ENCODE results near the gene POLL. TPM values are rescaled to one million over a fixed set of nuclear protein-coding genes. Genes with fewer than 3 reads are reported as not detected.

POLL gene
- total RNA-seq, 1 experiment from 2014 or later = 8.5 TPM

DNA sequence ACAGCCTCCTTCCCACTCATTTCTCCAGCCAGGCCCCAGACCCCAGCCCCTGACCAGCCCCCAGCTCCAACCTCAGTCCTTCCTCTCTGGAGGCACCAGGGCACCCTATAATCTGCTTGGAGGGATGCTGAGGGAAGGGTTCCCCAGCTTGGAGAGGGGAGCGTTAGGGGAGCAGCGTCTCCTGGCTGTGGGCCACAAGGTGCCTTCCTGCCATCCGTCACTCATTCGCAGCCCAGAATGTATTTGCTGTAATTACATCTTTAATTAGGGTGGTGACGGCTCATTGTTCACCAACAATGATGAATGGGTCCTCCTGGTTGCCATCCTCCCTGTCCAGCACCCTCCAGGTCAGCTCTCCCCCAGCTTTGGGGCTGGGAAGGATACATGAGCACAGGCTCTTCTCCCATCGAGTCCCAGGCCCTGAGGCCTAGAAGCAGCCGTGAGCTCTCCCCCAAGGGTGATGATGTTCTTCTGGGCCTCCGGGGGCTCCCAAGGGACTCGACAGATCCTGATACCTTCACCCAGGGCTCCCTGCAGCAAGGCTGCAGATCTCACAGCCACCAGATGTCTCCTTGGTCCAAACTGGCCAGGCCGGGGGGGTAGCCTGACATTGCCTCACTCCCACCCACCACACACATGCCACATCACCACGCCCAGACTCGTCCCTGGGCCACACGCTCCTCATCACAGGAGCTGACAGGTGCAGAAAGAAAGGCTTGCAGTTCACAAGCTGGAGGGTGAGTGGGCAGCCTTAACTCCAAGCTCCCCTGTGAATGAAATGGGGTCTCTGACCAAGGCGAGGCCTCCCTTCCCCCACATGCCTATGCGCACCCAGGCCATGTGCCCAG is 26.8 kb downstream of the POLL start:
- DNase-seq = no peak
- Histone ChIP-seq H4K20me1 (ENCODE audit: insufficient read depth, low read depth, low read length) (no peaks in the 10 kb centered on the region), H3K4me1 (ENCODE audit: low read length) (peaks cover 3% of the 10 kb centered on the region; the same call in 1 of the 2 replicates), H3K79me2 (ENCODE audit: low read length) (no peaks in the 10 kb centered on the region), H2AFZ (ENCODE audit: low read length) (no peak overlapping the region), H3K27me3 (ENCODE audit: low read length) (no peaks in the 10 kb centered on the region), H3K27ac (ENCODE audit: low read length) (no peak overlapping the region), H3K9ac (ENCODE audit: low read length) (no peak overlapping the region), H3K9me2 (replicated peaks; ENCODE audit: insufficient read depth, low read length) (no peaks in the 10 kb centered on the region), H3K4me2 (ENCODE audit: low read depth, low read length, poor library complexity, severe bottlenecking) (no peak overlapping the region), H3K9me3 (ENCODE audit: low read length) (no peaks in the 10 kb centered on the region), H3K4me3 (ENCODE audit: low read length) (no peak overlapping the region), H3K36me3 (ENCODE audit: insufficient read depth, low read length) (no peaks in the 10 kb centered on the region)

- H3K27ac ChIP-seq (ENCODE audit: low read length) = no peak overlapping the region
- DNase-seq = no peak
- no peak overlapping the region for H3K9ac ChIP-seq (ENCODE audit: low read length)
- H3K9me3 ChIP-seq (ENCODE audit: low read length) = no peaks in the 10 kb centered on the region
- no peaks in the 10 kb centered on the region for H3K9me2 ChIP-seq (replicated peaks; ENCODE audit: insufficient read depth, low read length)
- H3K4me2 ChIP-seq (ENCODE audit: low read depth, low read length, poor library complexity, severe bottlenecking) = no peak overlapping the region
- H3K27me3 ChIP-seq (ENCODE audit: low read length) = no peaks in the 10 kb centered on the region
- H4K20me1 ChIP-seq (ENCODE audit: insufficient read depth, low read depth, low read length) = no peaks in the 10 kb centered on the region
- H2AFZ ChIP-seq (ENCODE audit: low read length) = no peak overlapping the region
- no peaks in the 10 kb centered on the region for H3K79me2 ChIP-seq (ENCODE audit: low read length)
- H3K4me1 ChIP-seq (ENCODE audit: low read length) = peaks cover 3% of the 10 kb centered on the region; the same call in 1 of the 2 replicates
- no peak overlapping the region for H3K4me3 ChIP-seq (ENCODE audit: low read length)
- no peaks in the 10 kb centered on the region for H3K36me3 ChIP-seq (ENCODE audit: insufficient read depth, low read length)
These were observed 27.6 kb downstream of the POLL start for GRCh38 chr10:101560298-101561067.

- H4K20me1 ChIP-seq (ENCODE audit: insufficient read depth, low read depth, low read length) = no peaks in the 10 kb centered on the region
- no peaks in the 10 kb centered on the region for H3K9me3 ChIP-seq (ENCODE audit: low read length)
- no peak overlapping the region for H3K4me2 ChIP-seq (ENCODE audit: low read depth, low read length, poor library complexity, severe bottlenecking)
- no peaks in the 10 kb centered on the region for H3K79me2 ChIP-seq (ENCODE audit: low read length)
- DNase-seq = no peak
- no peak overlapping the region for H2AFZ ChIP-seq (ENCODE audit: low read length)
- H3K27me3 ChIP-seq (ENCODE audit: low read length) = no peaks in the 10 kb centered on the region
- H3K4me1 ChIP-seq (ENCODE audit: low read length) = peaks cover 3% of the 10 kb centered on the region; the same call in 1 of the 2 replicates
- no peaks in the 10 kb centered on the region for H3K36me3 ChIP-seq (ENCODE audit: insufficient read depth, low read length)
- no peaks in the 10 kb centered on the region for H3K9me2 ChIP-seq (replicated peaks; ENCODE audit: insufficient read depth, low read length)
- H3K4me3 ChIP-seq (ENCODE audit: low read length) = no peak overlapping the region
- H3K9ac ChIP-seq (ENCODE audit: low read length) = no peak overlapping the region
- no peak overlapping the region for H3K27ac ChIP-seq (ENCODE audit: low read length)
These were observed 28.3 kb downstream of the POLL start for GRCh38 chr10:101559596-101560297.

DNA sequence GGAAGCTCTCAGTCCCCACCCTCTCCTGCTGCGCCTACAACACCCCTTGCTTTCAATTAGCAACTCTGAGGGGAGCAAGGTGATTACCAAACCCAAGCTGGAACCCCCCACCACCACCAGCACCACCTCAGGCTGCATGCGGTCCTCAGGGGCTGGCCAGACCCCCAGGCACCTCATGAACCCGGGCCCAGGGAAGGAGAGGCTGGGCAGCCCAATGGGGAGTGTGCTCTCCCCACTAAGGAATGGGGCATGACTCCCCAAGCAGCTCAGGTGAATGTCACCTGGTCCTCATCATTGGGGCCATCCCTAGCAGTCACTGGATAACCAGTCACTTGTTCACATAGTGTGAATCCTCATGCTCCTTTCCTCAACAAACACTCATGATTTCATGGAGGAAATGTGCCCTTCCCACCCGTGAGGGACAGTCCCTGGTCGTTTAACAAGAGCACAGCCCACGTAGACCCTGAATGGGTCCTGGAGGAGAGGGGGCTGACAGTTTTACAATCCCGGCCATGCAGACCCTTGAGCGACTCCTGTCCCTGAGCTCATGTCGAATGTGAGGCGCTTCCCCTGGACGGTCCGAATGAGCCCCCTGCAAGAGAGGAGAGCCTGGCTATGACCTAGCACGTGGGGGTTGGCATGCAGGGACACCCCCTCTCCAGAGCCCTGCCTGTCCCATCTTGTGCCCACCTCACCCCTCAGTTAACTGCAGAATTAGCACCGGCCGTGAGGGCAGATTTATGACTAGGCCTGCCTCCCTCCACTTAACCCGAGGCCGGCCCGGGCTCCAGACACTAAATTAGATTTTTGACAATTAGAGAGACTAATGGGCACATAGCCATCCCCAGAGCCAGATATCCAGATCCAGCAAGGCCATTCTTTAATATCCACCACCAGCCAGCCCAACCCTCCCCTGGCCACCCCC is 29.1 kb downstream of the POLL start:
- no peak overlapping the region for H3K9ac ChIP-seq (ENCODE audit: low read length)

DNA sequence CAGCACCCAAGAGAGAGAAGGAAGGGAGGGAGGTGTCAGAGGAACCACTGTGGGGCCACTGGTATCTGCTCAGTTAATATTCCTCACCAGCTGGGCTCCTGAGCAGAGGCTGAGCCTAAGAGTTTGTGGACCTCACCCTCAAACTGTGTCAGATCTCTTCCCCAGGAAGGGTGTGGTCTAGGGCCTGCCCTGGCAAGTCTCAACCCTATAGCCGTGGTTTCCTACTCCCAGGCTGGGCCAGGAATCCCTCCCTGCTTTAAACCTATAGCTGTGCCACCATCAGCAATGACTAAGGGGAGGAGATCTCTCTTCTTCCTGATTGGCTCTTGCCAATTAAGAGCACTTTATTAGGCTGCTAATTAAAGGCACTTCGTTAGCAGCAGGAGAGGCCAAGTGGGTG is 29.9 kb downstream of the POLL start:
- Histone ChIP-seq H3K27me3 (ENCODE audit: low read length) (no peaks in the 10 kb centered on the region), H3K79me2 (ENCODE audit: low read length) (no peaks in the 10 kb centered on the region), H3K4me1 (ENCODE audit: low read length) (peaks cover 3% of the 10 kb centered on the region; the same call in 1 of the 2 replicates), H3K36me3 (ENCODE audit: insufficient read depth, low read length) (no peaks in the 10 kb centered on the region), H3K27ac (ENCODE audit: low read length) (no peak overlapping the region), H4K20me1 (ENCODE audit: insufficient read depth, low read depth, low read length) (no peaks in the 10 kb centered on the region), H2AFZ (ENCODE audit: low read length) (no peak overlapping the region), H3K4me3 (ENCODE audit: low read length) (no peak overlapping the region), H3K9me3 (ENCODE audit: low read length) (no peaks in the 10 kb centered on the region), H3K9ac (ENCODE audit: low read length) (no peak overlapping the region), H3K9me2 (replicated peaks; ENCODE audit: insufficient read depth, low read length) (no peaks in the 10 kb centered on the region), H3K4me2 (ENCODE audit: low read depth, low read length, poor library complexity, severe bottlenecking) (no peak overlapping the region)
- no peak for DNase-seq

More for the DNA sequence above, 29.1 kb downstream of the POLL start:
- Histone ChIP-seq H3K4me1 (ENCODE audit: low read length) (peaks cover 3% of the 10 kb centered on the region; the same call in 1 of the 2 replicates), H3K4me3 (ENCODE audit: low read length) (no peak overlapping the region), H3K4me2 (ENCODE audit: low read depth, low read length, poor library complexity, severe bottlenecking) (no peak overlapping the region), H3K9me2 (replicated peaks; ENCODE audit: insufficient read depth, low read length) (no peaks in the 10 kb centered on the region), H3K27ac (ENCODE audit: low read length) (no peak overlapping the region), H3K79me2 (ENCODE audit: low read length) (no peaks in the 10 kb centered on the region), H3K9me3 (ENCODE audit: low read length) (no peaks in the 10 kb centered on the region), H3K27me3 (ENCODE audit: low read length) (no peaks in the 10 kb centered on the region), H2AFZ (ENCODE audit: low read length) (no peak overlapping the region), H4K20me1 (ENCODE audit: insufficient read depth, low read depth, low read length) (no peaks in the 10 kb centered on the region), H3K36me3 (ENCODE audit: insufficient read depth, low read length) (no peaks in the 10 kb centered on the region)
- no peak for DNase-seq

DNA sequence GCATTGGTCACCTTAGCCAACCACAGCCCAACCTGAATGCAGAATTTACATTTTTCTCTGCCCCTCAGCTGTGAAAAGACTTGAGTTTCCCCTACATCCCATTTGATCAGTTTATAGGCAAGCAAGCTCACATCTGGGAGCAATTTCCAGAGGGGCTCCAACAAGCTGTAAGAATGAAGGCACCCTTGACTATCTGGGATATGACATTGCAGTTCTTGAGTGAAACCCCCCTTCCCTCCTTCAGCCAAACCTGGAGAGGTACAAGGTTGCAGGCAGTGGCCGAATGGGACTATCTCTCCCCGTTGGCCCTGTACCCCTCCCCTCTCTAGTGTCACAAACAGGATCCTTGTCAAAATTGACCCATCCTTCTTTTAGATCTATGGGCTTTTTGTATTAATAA is 30.5 kb downstream of the POLL start:
- H3K9me2 ChIP-seq (replicated peaks; ENCODE audit: insufficient read depth, low read length) = no peaks in the 10 kb centered on the region
- H3K4me3 ChIP-seq (ENCODE audit: low read length) = no peak overlapping the region
- no peaks in the 10 kb centered on the region for H4K20me1 ChIP-seq (ENCODE audit: insufficient read depth, low read depth, low read length)
- no peak overlapping the region for H3K27ac ChIP-seq (ENCODE audit: low read length)
- no peak overlapping the region for H3K4me2 ChIP-seq (ENCODE audit: low read depth, low read length, poor library complexity, severe bottlenecking)
- no peaks in the 10 kb centered on the region for H3K36me3 ChIP-seq (ENCODE audit: insufficient read depth, low read length)
- DNase-seq = no peak
- H3K79me2 ChIP-seq (ENCODE audit: low read length) = no peaks in the 10 kb centered on the region
- no peak overlapping the region for H2AFZ ChIP-seq (ENCODE audit: low read length)
- H3K4me1 ChIP-seq (ENCODE audit: low read length) = peaks cover 3% of the 10 kb centered on the region; the same call in 1 of the 2 replicates
- no peaks in the 10 kb centered on the region for H3K9me3 ChIP-seq (ENCODE audit: low read length)
- H3K9ac ChIP-seq (ENCODE audit: low read length) = no peak overlapping the region
- no peaks in the 10 kb centered on the region for H3K27me3 ChIP-seq (ENCODE audit: low read length)

DNA sequence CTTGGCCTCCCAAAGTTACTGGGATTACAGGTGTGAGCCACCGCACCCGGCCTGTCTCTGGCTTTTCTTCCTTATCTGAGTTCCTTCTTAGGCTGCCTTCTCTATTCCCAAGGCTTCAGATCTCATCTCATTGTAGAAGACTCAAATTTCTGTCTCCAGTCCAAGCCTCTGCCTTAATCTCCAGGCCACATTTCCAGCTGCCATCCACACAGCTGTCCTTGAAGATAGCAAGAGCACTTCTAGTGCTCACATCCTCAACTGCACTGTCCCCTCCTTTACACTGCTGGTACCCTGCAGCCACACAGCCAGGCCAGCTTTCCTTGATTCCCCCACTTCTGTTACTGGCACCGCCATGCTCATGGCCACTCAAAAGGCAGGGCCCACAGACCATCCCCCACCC is 35.6 kb downstream of the POLL start:
- Histone ChIP-seq H3K4me2 (ENCODE audit: low read depth, low read length, poor library complexity, severe bottlenecking) (no peak overlapping the region), H3K4me3 (ENCODE audit: low read length) (no peak overlapping the region), H3K9ac (ENCODE audit: low read length) (no peak overlapping the region), H4K20me1 (ENCODE audit: insufficient read depth, low read depth, low read length) (no peaks in the 10 kb centered on the region), H3K9me2 (replicated peaks; ENCODE audit: insufficient read depth, low read length) (no peaks in the 10 kb centered on the region), H3K4me1 (ENCODE audit: low read length) (no peaks in the 10 kb centered on the region), H2AFZ (ENCODE audit: low read length) (no peak overlapping the region), H3K36me3 (ENCODE audit: insufficient read depth, low read length) (no peaks in the 10 kb centered on the region), H3K79me2 (ENCODE audit: low read length) (no peaks in the 10 kb centered on the region), H3K27ac (ENCODE audit: low read length) (no peak overlapping the region), H3K9me3 (ENCODE audit: low read length) (no peaks in the 10 kb centered on the region), H3K27me3 (ENCODE audit: low read length) (no peaks in the 10 kb centered on the region)
- DNase-seq = no peak
